ENCODE measurements around the gene P2RY6.

The P2RY6 gene

GRCh38 chr11:73257342-73258103 lies 14.6 kb upstream of the P2RY6 start:
- no peaks in the 10 kb centered on the region for H3K36me3 ChIP-seq (ENCODE audit: control insufficient read depth, insufficient read depth, low read length)
- no peak overlapping the region for H3K4me3 ChIP-seq (ENCODE audit: low read length)
- H3K9me3 ChIP-seq (ENCODE audit: control insufficient read depth, low read length), result no peaks in the 10 kb centered on the region
- no peaks in the 10 kb centered on the region for H3K4me1 ChIP-seq (ENCODE audit: control insufficient read depth, insufficient read depth, low read length)
- no peaks in the 10 kb centered on the region for H3K27me3 ChIP-seq (ENCODE audit: control insufficient read depth, insufficient read depth, low read length)
- no peak overlapping the region for H3K9ac ChIP-seq (ENCODE audit: low read length)

DNA sequence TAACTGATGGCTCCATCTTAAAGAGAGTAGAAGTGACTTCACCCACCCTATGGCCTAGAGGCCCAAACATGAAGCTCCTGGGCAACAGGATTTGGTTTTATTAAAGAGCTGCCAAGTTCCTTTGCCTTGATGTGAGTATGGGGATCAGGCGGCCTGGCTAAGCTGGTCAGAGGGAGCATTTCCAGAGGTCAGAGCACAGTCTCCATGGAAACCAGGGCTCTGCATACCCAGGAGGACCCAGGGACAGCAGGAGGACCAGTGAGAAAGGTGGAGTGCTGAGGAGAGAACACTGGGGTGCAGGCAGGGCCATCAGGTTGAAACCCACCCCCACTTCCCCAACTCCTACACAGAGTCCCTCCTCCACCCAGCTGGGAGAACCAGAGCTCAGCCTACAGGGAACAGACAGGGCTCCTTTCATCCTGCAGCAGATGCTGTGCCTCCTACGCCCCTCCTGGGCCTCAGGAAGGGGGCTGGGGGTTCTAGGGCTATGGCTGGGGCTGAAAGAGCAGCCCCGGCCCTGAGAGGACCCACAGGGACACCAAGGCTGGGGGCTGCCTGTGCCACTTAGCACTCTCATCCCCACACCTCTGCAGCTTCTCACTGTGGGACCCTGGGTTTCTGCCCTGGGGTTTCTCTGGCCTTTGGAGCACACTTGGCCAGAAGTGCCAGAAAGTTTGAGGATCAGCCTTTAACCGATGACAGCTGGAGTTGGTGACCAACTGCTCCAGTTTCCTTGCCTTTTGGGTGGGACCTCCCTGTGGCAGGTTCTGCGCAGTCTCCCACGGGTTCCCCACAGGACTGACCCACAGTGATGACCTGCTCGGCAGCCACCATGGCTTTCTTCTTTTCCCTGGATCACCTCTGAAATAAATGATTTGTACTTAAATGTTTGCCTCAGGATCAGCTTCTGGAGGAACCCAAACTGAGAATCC lies 13.8 kb upstream of the P2RY6 start:
- H3K4me1 ChIP-seq (ENCODE audit: control insufficient read depth, insufficient read depth, low read length), result no peaks in the 10 kb centered on the region
- H3K27me3 ChIP-seq (ENCODE audit: control insufficient read depth, insufficient read depth, low read length), result peaks cover 3% of the 10 kb centered on the region
- no peak overlapping the region for H3K4me3 ChIP-seq (ENCODE audit: low read length)
- no peaks in the 10 kb centered on the region for H3K9me3 ChIP-seq (ENCODE audit: control insufficient read depth, low read length)
- no peak overlapping the region for H3K9ac ChIP-seq (ENCODE audit: low read length)
- no peaks in the 10 kb centered on the region for H3K36me3 ChIP-seq (ENCODE audit: control insufficient read depth, insufficient read depth, low read length)

- Histone ChIP-seq H3K36me3 (ENCODE audit: control insufficient read depth, insufficient read depth, low read length) (no peaks in the 10 kb centered on the region), H3K9me3 (ENCODE audit: control insufficient read depth, low read length) (no peaks in the 10 kb centered on the region), H3K9ac (ENCODE audit: low read length) (no peak overlapping the region), H3K4me3 (ENCODE audit: low read length) (no peak overlapping the region), H3K27me3 (ENCODE audit: control insufficient read depth, insufficient read depth, low read length) (peaks cover 15% of the 10 kb centered on the region), H3K4me1 (ENCODE audit: control insufficient read depth, insufficient read depth, low read length) (no peaks in the 10 kb centered on the region)
Measured at GRCh38 chr11:73259406-73260126, 12.6 kb upstream of the P2RY6 start.

GRCh38 chr11:73260127-73260457 lies 12.0 kb upstream of the P2RY6 start:
- Histone ChIP-seq H3K4me3 (ENCODE audit: low read length) (no peak overlapping the region), H3K9me3 (ENCODE audit: control insufficient read depth, low read length) (no peaks in the 10 kb centered on the region), H3K4me1 (ENCODE audit: control insufficient read depth, insufficient read depth, low read length) (no peaks in the 10 kb centered on the region), H3K27me3 (ENCODE audit: control insufficient read depth, insufficient read depth, low read length) (peaks cover 20% of the 10 kb centered on the region), H3K9ac (ENCODE audit: low read length) (no peak overlapping the region), H3K36me3 (ENCODE audit: control insufficient read depth, insufficient read depth, low read length) (no peaks in the 10 kb centered on the region)

- H3K4me1 ChIP-seq (ENCODE audit: control insufficient read depth, insufficient read depth, low read length), result no peaks in the 10 kb centered on the region
- peaks cover 32% of the 10 kb centered on the region for H3K27me3 ChIP-seq (ENCODE audit: control insufficient read depth, insufficient read depth, low read length)
- no peak overlapping the region for H3K4me3 ChIP-seq (ENCODE audit: low read length)
- H3K9me3 ChIP-seq (ENCODE audit: control insufficient read depth, low read length), result no peaks in the 10 kb centered on the region
- no peak overlapping the region for H3K9ac ChIP-seq (ENCODE audit: low read length)
- no peaks in the 10 kb centered on the region for H3K36me3 ChIP-seq (ENCODE audit: control insufficient read depth, insufficient read depth, low read length)
Measured at GRCh38 chr11:73262851-73263495, 9.2 kb upstream of the P2RY6 start.

DNA sequence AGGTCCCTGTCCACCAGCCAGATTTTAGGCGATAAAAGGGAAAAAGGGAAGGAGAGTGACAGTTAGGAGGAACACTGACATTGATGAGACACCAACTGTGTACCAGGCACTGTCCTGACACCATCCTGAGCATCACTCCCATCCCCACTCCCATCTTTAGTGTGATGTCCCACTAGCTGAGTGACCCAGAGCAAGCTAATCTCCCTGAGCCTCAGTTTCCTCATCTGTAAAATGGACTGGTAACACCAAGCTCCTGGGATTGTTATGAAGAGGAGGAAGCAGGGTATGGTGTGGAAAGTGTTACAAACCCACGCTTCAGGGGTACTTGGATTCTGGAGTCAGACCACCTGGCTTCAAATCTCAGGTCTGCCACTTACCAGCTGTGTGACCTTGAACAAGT lies 8.5 kb upstream of the P2RY6 start:
- Histone ChIP-seq H3K9ac (ENCODE audit: low read length) (no peak overlapping the region), H3K4me1 (ENCODE audit: control insufficient read depth, insufficient read depth, low read length) (no peaks in the 10 kb centered on the region), H3K4me3 (ENCODE audit: low read length) (no peak overlapping the region), H3K36me3 (ENCODE audit: control insufficient read depth, insufficient read depth, low read length) (no peaks in the 10 kb centered on the region), H3K27me3 (ENCODE audit: control insufficient read depth, insufficient read depth, low read length) (peaks cover 32% of the 10 kb centered on the region), H3K9me3 (ENCODE audit: control insufficient read depth, low read length) (no peaks in the 10 kb centered on the region)

DNA sequence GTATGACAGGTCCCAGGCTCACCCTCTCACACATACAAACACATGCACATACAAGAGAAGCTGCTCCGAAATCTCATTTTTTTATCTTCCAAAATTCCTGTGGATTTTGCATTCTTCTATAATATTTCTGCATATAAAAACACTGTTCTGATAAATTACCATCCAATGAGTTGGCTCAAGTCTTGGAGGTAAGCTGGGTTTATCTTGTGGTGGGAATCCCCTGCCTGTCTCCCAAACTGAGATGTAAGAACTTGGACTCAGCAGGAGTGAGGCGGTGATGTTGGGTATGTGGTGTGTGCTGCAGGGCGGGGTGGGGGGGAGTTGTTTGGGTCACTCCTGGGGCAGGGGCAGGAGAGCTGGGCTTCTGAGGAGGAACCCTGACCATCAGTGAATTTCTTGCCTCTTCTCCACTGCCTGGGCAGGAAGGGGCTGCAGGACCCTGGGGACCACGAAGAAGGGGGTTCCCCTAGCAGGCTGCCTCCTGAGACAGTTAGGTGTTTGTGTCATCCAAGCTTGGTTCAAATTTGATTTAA lies 6.8 kb upstream of the P2RY6 start:
- peaks cover 32% of the 10 kb centered on the region for H3K27me3 ChIP-seq (ENCODE audit: control insufficient read depth, insufficient read depth, low read length)
- no peaks in the 10 kb centered on the region for H3K9me3 ChIP-seq (ENCODE audit: control insufficient read depth, low read length)
- no peak overlapping the region for H3K9ac ChIP-seq (ENCODE audit: low read length)
- H3K4me3 ChIP-seq (ENCODE audit: low read length), result no peak overlapping the region
- H3K36me3 ChIP-seq (ENCODE audit: control insufficient read depth, insufficient read depth, low read length), result no peaks in the 10 kb centered on the region
- H3K4me1 ChIP-seq (ENCODE audit: control insufficient read depth, insufficient read depth, low read length), result no peaks in the 10 kb centered on the region

- no peaks in the 10 kb centered on the region for H3K9me3 ChIP-seq (ENCODE audit: control insufficient read depth, low read length)
- peaks cover 35% of the 10 kb centered on the region for H3K27me3 ChIP-seq (ENCODE audit: control insufficient read depth, insufficient read depth, low read length)
- peaks cover 5% of the 10 kb centered on the region for H3K4me1 ChIP-seq (ENCODE audit: control insufficient read depth, insufficient read depth, low read length)
- no peaks in the 10 kb centered on the region for H3K36me3 ChIP-seq (ENCODE audit: control insufficient read depth, insufficient read depth, low read length)
- H3K4me3 ChIP-seq (ENCODE audit: low read length), result no peak overlapping the region
- H3K9ac ChIP-seq (ENCODE audit: low read length), result no peak overlapping the region
Measured at GRCh38 chr11:73265853-73266645, 6.1 kb upstream of the P2RY6 start.

- no peaks in the 10 kb centered on the region for H3K9me3 ChIP-seq (ENCODE audit: control insufficient read depth, low read length)
- H3K36me3 ChIP-seq (ENCODE audit: control insufficient read depth, insufficient read depth, low read length), result no peaks in the 10 kb centered on the region
- no peak overlapping the region for H3K9ac ChIP-seq (ENCODE audit: low read length)
- H3K4me3 ChIP-seq (ENCODE audit: low read length), result no peak overlapping the region
- peaks cover 5% of the 10 kb centered on the region for H3K4me1 ChIP-seq (ENCODE audit: control insufficient read depth, insufficient read depth, low read length)
- peaks cover 35% of the 10 kb centered on the region for H3K27me3 ChIP-seq (ENCODE audit: control insufficient read depth, insufficient read depth, low read length)
Measured at GRCh38 chr11:73266646-73267020, 5.5 kb upstream of the P2RY6 start.

DNA sequence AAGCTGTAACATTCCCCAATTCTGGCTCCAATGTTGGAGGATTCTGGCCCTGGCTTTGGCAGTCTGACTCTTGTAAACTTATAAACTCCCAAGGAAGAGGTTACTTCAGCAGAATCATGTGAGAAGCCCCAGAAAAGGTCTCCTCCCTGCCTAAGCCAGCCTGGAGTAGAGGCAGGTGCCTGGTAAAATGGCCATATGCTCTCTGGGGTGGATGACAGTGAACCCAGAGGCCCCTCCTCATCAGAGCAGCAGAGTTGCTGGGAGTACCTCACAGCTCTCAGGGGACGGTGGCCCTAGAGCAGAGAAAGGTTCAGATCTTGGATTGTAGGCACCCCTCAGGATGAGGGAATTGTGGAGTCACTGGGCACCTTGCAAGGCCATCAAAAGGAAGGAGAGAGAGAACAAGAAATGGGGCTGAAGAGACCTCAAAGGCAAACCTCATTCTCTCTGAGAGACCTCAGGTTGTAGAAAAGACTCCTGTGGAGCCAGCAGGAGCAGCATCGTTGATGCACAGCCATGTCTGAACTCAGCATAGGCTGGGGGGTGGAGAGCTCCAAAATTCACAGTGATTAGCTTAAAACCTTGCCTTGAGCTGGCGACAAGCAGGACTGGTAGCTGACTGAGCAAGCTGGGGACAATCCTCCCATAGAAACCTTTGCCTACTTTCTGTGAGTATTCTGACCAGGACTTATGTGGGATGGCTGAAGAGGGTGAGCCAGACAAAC lies 4.9 kb upstream of the P2RY6 start:
- H3K9me3 ChIP-seq (ENCODE audit: control insufficient read depth, low read length), result no peaks in the 10 kb centered on the region
- peaks cover 5% of the 10 kb centered on the region for H3K4me1 ChIP-seq (ENCODE audit: control insufficient read depth, insufficient read depth, low read length)
- peaks cover 35% of the 10 kb centered on the region for H3K27me3 ChIP-seq (ENCODE audit: control insufficient read depth, insufficient read depth, low read length)
- H3K4me3 ChIP-seq (ENCODE audit: low read length), result no peak overlapping the region
- H3K9ac ChIP-seq (ENCODE audit: low read length), result no peak overlapping the region
- H3K36me3 ChIP-seq (ENCODE audit: control insufficient read depth, insufficient read depth, low read length), result no peaks in the 10 kb centered on the region

Measured in mucosa of stomach (tissue), 1 donor.